NCI-H2196 (cell line): Measurements from ENCODE around the gene STON2.
"Not testable (repeated sequence)": the region's sequence is repeated elsewhere in the genome, so short reads cannot be mapped to it uniquely, and the experiment has no call there.

Experiments used
- DNase-seq: peaks from one replicate; lab custom pipeline; 2025; ENCODE audit not compliant: unreplicated experiment; lab: John Stamatoyannopoulos, UW

STON2 gene

GRCh38 chr14:81400202-81400678 lies at the start of gene STON2:
Gene STON2 (minus strand): TSS chr14:81400324. CDS start chr14:81398382, 1,942 bp downstream.
- peak; percentile 29 for DNase-seq

GRCh38 chr14:81449576-81449975 lies 49.5 kb upstream of the STON2 start:
- DNase-seq, result no peak

GRCh38 chr14:81449114-81449513 lies 49.0 kb upstream of the STON2 start:
- DNase-seq, result no peak

- no peak for DNase-seq
Measured at GRCh38 chr14:81447021-81447764, 47.1 kb upstream of the STON2 start.

GRCh38 chr14:81446279-81447007 lies 46.3 kb upstream of the STON2 start:
- no peak for DNase-seq

GRCh38 chr14:81441626-81442134 lies 41.6 kb upstream of the STON2 start:
- DNase-seq, result no peak

GRCh38 chr14:81440041-81440440 lies 39.9 kb upstream of the STON2 start:
- no peak for DNase-seq

GRCh38 chr14:81437244-81437643 lies 37.1 kb upstream of the STON2 start:
- no peak for DNase-seq

GRCh38 chr14:81436296-81437138 lies 36.4 kb upstream of the STON2 start:
- peak; percentile 90 for DNase-seq

- DNase-seq, result peak; percentile 20
Measured at GRCh38 chr14:81435391-81436295, 35.5 kb upstream of the STON2 start.

- DNase-seq, result no peak
Measured at GRCh38 chr14:81435048-81435390, 34.9 kb upstream of the STON2 start.

- no peak for DNase-seq
Measured at GRCh38 chr14:81434230-81434629, 34.1 kb upstream of the STON2 start.

GRCh38 chr14:81433378-81433777 lies 33.3 kb upstream of the STON2 start:
- no peak for DNase-seq

GRCh38 chr14:81432219-81432661 lies 32.1 kb upstream of the STON2 start:
- DNase-seq, result no peak

- DNase-seq, result no peak
Measured at GRCh38 chr14:81430235-81430634, 30.1 kb upstream of the STON2 start.

- not testable (repeated sequence) for DNase-seq
Measured at GRCh38 chr14:81429749-81430148, 29.6 kb upstream of the STON2 start.

GRCh38 chr14:81429028-81429427 lies 28.9 kb upstream of the STON2 start:
- no peak for DNase-seq

- DNase-seq, result no peak
Measured at GRCh38 chr14:81427348-81428058, 27.4 kb upstream of the STON2 start.

- no peak for DNase-seq
Measured at GRCh38 chr14:81423504-81423903, 23.4 kb upstream of the STON2 start.
